Thymus (tissue), 11 donors: ENCODE data around the gene MTFR1L. TPM values are rescaled to one million over a fixed set of nuclear protein-coding genes. Genes with fewer than 3 reads are reported as not detected.
A peak's percentile ranks its signal among the peaks of the same experiment; 100 is the strongest.

Source experiments
- DNase-seq, 9 donors: peaks; one replicate each; pipeline ENCODE4 v3.0.0-alpha.2; 2013; ENCODE audit warnings: low spot score in 9 of 9, low read depth in 6 of 9, missing footprints in 1 of 9
- H3K27ac ChIP-seq, 2 donors: one replicate each; pipeline ENCODE4 v1.5.1; 2013; ENCODE audit warnings: control low read depth in 1 of 2, low read depth in 1 of 2, low read length in 1 of 2, mild to moderate bottlenecking in 1 of 2, moderate library complexity in 1 of 2
- H3K27me3 ChIP-seq, 2 donors: one replicate each; pipeline ENCODE4 v1.5.1; 2013; ENCODE audit warnings: low read length in 1 of 2; ENCODE audit not compliant: control insufficient read depth in 2 of 2, insufficient read depth in 1 of 2
- H3K36me3 ChIP-seq, 2 donors: one replicate each; pipeline ENCODE4 v1.5.1; 2013; ENCODE audit warnings: low read length in 1 of 2, mild to moderate bottlenecking in 1 of 2, moderate library complexity in 1 of 2; ENCODE audit not compliant: control insufficient read depth in 2 of 2, insufficient read depth in 2 of 2
- H3K4me1 ChIP-seq, 2 donors: one replicate each; pipeline ENCODE4 v1.5.1; 2013; ENCODE audit warnings: low read length in 2 of 2; ENCODE audit not compliant: control insufficient read depth in 2 of 2, insufficient read depth in 2 of 2
- H3K4me3 ChIP-seq, 2 donors: one replicate each; pipeline ENCODE4 v1.5.1; 2013; ENCODE audit warnings: low read length in 2 of 2, control low read depth in 1 of 2, mild to moderate bottlenecking in 1 of 2
- H3K9me3 ChIP-seq, 2 donors: one replicate each; pipeline ENCODE4 v1.5.1; 2013; ENCODE audit warnings: low read length in 1 of 2, mild to moderate bottlenecking in 1 of 2; ENCODE audit not compliant: control insufficient read depth in 2 of 2, insufficient read depth in 1 of 2
- WGBS: extraction: QIAGEN DNeasy Blood & Tissue Kit; methylation state at CpG from one replicate; pipeline ENCODE4 v1.1.7; 2013; 5-methylcytosine and 5-hydroxymethylcytosine counted together
- polyA plus RNA-seq: library from polyadenylated mRNA; stranded (reverse); fragments of 200-250 nt; gene quantifications from one replicate; pipeline ENCODE4 v1.2.3, GENCODE V29; 2013
- total RNA-seq: library from RNA; stranded (reverse); fragments of 120-200 nt; gene quantifications from one replicate; pipeline ENCODE4 v1.2.4, GENCODE V29; 2013
- donor health status: healthy.

MTFR1L gene
- total and polyA plus RNA-seq, 2 donors: 21.5 to 53.9 TPM

DNA sequence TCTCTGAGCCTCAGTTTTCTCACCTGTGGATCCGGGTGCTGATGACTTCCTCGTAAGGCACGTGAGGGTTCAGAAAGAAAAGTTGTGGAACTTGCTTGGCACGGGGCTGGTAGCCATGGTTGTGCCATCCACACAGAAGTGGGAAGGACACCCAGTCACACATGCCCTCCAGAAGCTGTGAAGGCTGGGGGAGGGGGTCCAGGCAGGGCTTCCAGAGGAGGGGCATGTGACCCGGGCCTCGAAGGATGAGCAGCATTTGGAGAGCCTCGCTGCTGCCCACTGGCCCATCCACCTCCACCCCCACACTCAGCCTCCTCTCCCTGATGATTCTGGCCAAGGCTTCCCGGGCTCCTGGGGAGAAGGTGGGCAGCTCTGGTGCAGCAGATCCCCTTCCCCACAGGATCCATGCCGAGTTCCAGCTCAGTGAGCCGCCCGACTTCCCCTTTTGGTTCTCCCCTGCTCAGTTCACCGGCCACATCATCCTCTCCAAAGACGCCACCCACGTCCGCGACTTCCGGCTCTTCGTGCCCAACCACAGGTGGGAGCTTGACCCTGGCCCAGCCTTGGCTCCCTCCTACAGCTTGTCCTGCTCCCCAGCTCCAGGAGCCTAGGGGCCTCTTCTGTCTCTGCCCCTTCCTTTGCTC is 10.3 kb upstream of the MTFR1L start:
- H3K4me1 ChIP-seq: no peaks in the 10 kb centered on the region
- WGBS: 75% methylated on average over 18 of the region's 18 CpGs
- no peaks in the 10 kb centered on the region for H3K9me3 ChIP-seq
- peaks cover 4 to 5% of the 10 kb centered on the region in 2 donors for H3K36me3 ChIP-seq
- no peak overlapping the region for H3K4me3 ChIP-seq
- H3K27me3 ChIP-seq: peaks cover 0 to 2% of the 10 kb centered on the region in 2 donors
- DNase-seq: no peak
- no peak overlapping the region for H3K27ac ChIP-seq

DNA sequence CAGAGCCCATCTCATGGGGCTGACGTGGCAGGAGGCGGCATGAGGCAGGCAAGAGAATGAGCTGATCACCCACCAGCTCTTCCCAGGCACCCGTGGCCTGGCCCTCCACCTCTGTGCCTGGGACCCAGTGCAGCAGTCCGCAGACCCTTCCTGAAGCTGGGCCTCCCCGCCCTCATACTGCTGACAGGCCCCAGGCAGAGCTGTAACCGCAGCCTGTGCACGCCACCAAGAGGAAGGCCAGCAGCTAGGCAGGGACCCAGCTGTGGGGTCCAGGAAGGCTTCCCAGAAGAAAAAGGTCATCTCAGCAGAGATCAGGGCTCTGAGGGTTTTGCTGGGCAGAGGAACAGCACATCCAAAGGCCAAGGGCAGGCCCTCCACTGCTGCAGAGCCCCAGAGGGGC is 9.8 kb upstream of the MTFR1L start:
- no peak for DNase-seq
- WGBS: 92% methylated on average over 7 of the region's 7 CpGs
- no peaks in the 10 kb centered on the region for H3K9me3 ChIP-seq
- H3K27ac ChIP-seq: no peak overlapping the region
- H3K4me3 ChIP-seq: no peak overlapping the region
- H3K36me3 ChIP-seq: peaks cover 4 to 5% of the 10 kb centered on the region in 2 donors
- peaks cover 0 to 2% of the 10 kb centered on the region in 2 donors for H3K27me3 ChIP-seq
- H3K4me1 ChIP-seq: no peaks in the 10 kb centered on the region

DNA sequence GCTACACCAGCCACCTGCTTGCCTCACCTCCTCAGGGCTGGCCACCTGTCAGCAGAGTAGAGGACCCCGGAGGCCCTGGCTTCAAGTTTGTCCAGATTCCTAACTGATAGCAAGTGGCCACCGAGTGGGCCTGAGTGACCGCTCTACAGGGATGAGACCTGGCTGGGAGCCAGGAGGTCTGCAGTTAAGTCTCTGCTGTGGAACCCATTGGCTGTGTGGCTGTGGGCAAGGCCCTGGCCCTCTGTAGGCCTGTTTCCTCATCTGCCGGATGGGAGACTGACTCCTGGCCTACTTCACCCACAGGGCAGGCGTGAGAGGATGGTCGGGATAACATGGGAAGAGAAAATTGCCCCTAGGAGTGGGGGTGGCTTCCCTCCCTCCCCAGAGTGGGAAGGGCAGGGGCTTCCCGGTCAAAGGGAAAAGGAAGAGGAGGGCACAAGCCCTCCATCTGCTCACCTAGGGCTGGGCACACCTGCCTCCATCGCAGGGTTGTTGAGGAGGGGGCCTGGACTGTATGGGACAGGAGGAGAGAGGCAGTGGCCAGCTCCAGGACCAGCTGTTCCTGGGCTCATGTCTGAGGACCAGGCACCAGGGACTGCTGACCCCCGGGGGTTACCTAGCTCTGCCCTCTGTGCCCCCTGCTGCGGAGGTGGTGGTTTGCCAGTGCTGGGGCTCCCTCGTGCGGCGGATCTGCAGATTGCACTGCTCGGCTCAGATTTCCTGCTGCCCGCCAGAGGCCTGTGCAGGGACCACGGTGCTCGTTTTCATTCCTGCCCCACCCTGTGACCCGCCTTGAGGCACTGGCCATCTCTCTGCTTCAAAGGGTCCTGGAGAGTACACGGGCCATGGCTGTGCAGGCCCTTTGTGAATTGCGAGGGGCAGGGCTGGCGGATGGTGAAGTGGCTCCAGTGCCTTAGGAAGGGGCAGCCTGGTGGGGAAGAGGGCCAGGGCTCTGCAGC is 9.1 kb upstream of the MTFR1L start:
- Histone ChIP-seq H3K27me3 (peaks cover 0 to 2% of the 10 kb centered on the region in 2 donors), H3K36me3 (peaks cover 4 to 8% of the 10 kb centered on the region in 2 donors), H3K27ac (no peak overlapping the region)

DNA sequence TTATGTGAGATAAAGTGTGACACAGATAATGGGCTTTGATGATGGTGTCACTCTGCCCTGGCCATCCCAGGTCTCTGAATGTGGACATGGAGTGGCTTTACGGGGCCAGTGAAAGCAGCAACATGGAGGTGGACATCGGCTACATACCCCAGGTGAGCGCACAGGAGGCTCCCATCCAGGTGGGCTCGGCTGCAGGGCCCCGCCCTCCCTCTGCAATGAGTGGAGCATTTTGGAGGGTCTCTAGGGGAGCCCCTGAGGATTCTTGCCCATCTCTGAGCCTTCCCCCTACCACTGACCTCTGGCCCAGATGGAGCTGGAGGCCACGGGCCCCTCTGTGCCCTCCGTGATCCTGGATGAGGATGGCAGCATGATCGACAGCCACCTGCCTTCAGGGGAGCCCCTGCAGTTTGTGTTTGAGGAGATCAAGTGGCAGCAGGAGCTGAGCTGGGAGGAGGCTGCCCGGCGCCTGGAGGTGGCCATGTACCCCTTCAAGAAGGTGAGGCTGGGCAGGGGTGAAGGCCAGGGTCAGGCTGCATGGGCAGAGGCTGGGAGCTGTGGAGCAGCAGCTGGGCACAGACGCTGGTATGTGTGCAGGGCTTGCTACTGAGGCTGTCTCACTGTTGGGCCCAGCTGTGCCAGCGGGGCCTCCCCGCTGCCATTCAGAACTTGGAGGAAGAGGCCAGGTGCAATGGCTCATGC is 8.2 kb upstream of the MTFR1L start:
- Histone ChIP-seq H3K27ac (no peak overlapping the region), H3K27me3 (peaks cover 0 to 2% of the 10 kb centered on the region in 2 donors), H3K4me3 (no peak overlapping the region), H3K4me1 (no peaks in the 10 kb centered on the region), H3K9me3 (no peaks in the 10 kb centered on the region), H3K36me3 (peaks cover 7 to 11% of the 10 kb centered on the region in 2 donors)
- 95% methylated on average over 13 of the region's 13 CpGs for WGBS
- no peak for DNase-seq

More for the DNA sequence above, 9.1 kb upstream of the MTFR1L start:
- DNase-seq: peak in 7 of 9 donors; percentile 39 to 81 (median 63)
- H3K4me1 ChIP-seq: no peaks in the 10 kb centered on the region
- WGBS: 44% methylated on average over 21 of the region's 21 CpGs
- no peak overlapping the region for H3K4me3 ChIP-seq
- no peaks in the 10 kb centered on the region for H3K9me3 ChIP-seq

DNA sequence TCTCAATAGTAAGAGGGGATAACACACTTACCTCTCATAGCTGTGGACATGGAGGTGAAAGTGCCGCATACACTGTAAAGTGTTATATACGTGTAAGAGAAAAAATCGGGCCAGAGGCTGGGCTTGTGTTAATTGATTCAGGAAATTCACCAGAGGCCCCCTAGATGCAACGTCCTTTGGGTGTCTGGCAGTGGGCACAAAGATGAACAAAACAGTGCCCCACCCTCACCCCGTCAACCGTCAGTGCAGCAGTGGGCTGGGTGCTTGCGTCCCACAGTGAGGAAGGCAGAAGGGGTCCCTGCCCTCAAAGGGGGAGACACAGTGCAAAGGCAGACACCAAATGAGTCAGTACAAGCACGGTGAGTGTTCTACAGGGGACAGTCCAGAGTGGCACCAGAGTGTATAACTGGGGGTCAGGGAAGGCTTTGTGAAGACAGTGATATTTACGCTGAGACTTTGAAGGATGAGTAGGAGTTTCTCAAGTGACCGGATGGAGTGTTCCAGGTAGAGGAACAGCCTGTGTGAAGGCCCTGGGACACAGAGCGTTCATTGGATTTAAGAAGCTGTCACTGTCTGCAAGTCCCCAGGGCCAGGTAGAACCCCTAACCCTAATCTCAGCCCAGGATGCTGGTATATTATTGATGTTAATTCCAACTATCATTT is 6.6 kb upstream of the MTFR1L start:
- H3K4me3 ChIP-seq: no peak overlapping the region
- peaks cover 7 to 11% of the 10 kb centered on the region in 2 donors for H3K36me3 ChIP-seq
- no peaks in the 10 kb centered on the region for H3K9me3 ChIP-seq
- no peak for DNase-seq
- peaks cover 0 to 6% of the 10 kb centered on the region in 2 donors for H3K4me1 ChIP-seq
- H3K27ac ChIP-seq: no peak overlapping the region
- WGBS: 87% methylated on average over 11 of the region's 11 CpGs
- peaks cover 0 to 2% of the 10 kb centered on the region in 2 donors for H3K27me3 ChIP-seq

DNA sequence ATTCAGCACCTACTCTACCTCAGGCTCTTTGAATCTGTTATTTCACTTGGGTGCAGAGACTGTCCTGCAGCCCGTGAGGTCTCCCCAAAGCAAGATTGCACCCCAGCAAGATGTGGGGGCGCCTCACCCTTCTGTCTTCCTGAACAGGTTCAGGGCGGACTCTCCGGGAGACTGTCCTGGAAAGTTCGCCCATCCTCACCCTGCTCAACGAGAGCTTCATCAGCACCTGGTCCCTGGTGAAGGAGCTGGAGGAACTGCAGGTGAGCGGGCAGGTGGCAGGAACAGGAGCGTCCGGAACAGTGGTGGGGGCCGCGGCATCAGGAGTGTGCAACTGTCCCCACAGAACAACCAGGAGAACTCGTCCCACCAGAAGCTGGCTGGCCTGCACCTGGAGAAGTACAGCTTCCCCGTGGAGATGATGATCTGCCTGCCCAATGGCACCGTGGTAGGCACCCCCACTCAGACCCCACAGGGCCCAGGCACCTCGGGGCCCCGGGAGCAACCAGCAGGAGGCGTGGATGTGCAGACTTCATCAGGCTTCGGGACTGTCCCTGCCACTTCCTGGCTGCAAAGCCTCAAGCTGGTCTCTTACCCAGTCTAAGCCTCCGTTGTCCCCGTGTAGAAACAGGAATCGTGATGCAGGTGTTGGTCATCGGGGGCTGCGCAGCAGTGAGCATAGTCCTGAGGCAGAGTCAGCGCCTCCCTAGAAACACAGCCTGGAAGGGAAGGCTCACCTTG is 5.9 kb upstream of the MTFR1L start:
- H3K9me3 ChIP-seq: no peaks in the 10 kb centered on the region
- peaks cover 0 to 10% of the 10 kb centered on the region in 2 donors for H3K4me1 ChIP-seq
- no peak for DNase-seq
- no peak overlapping the region for H3K27ac ChIP-seq
- H3K27me3 ChIP-seq: peaks cover 0 to 2% of the 10 kb centered on the region in 2 donors
- WGBS: 95% methylated on average over 24 of the region's 24 CpGs
- no peak overlapping the region for H3K4me3 ChIP-seq
- peaks cover 7 to 8% of the 10 kb centered on the region in 2 donors for H3K36me3 ChIP-seq

DNA sequence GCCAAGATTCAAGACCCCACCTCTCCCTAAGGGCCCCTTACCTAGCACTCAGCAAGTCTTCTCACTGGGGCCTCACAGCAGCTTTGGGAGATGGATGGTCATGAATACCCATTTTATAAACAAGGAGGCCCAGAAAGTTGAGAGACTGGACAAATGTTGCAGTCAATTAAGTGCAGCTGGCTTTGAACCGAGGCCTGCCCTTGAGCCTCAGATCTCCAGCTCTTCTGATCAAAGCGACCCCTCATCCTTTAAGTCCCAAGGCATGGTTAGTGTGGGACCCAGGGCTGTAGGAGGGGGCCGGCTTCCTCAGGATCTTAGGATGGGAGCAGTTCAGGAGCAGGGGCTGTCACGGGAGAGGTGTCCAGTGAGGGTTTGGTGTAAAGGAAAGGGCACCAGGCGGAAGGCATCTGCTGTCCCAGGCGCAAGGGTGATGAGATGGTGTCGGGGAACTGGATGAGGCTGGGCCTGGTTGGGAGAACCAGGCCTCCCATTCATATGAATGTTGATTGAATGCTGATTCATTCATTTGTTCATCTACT is 5.1 kb upstream of the MTFR1L start:
- DNase-seq: no peak
- 99% methylated on average over 7 of the region's 7 CpGs for WGBS
- H3K4me3 ChIP-seq: no peak overlapping the region
- no peak overlapping the region for H3K27ac ChIP-seq
- peaks cover 6 to 7% of the 10 kb centered on the region in 2 donors for H3K36me3 ChIP-seq
- no peaks in the 10 kb centered on the region for H3K27me3 ChIP-seq
- no peaks in the 10 kb centered on the region for H3K9me3 ChIP-seq
- peaks cover 0 to 16% of the 10 kb centered on the region in 2 donors for H3K4me1 ChIP-seq
